Measurements from ENCODE around the gene GAGE12E.
"Not testable (repeated sequence)": the region's sequence is repeated elsewhere in the genome, so short reads cannot be mapped to it uniquely, and the experiment has no call there.

- TF ChIP-seq EZH2 (IDR thresholded peaks at IDR 0.05; ENCODE audit: low read length); CTCF (optimal IDR thresholded peaks at IDR 0.05 in 1 of 3, IDR thresholded peaks at IDR 0.05 in 1 of 3, conservative IDR thresholded peaks at IDR 0.05 in 1 of 3; ENCODE audit: extremely low read depth in 1 of 3, insufficient read depth in 2 of 3, low read length in 3 of 3): not testable (repeated sequence)
Measured at GRCh38 chrX:49589769-49590478, 38.8 kb downstream of the GAGE12E start.

Data from keratinocyte (primary cell).